Transverse colon (tissue), 4 donors: Measurements from ENCODE around the gene RECQL. TPM values are rescaled to one million over a fixed set of nuclear protein-coding genes. Genes with fewer than 3 reads are reported as not detected.

Experiments
- DNase-seq: peaks from one replicate; pipeline ENCODE4 v3.0.0-alpha.2; 2019
- H3K27ac ChIP-seq, 4 donors: fragments of 200-600 bp; sonication (generic); 2 replicates each; pipeline ENCODE4 v1.5.1; 2016 to 2018; ENCODE audit warnings: inconsistent platforms in 4 of 4
- H3K27me3 ChIP-seq: fragments of 200-600 bp; sonication (generic); 2 replicates; pipeline ENCODE4 v1.5.1; 2017; ENCODE audit warnings: inconsistent platforms
- H3K36me3 ChIP-seq, 4 donors: fragments of 200-600 bp; sonication (generic); 2 replicates each; pipeline ENCODE4 v1.5.1; 2017 to 2019; ENCODE audit warnings: inconsistent platforms in 4 of 4
- H3K4me1 ChIP-seq, 4 donors: fragments of 200-600 bp; sonication (generic); 2 replicates each; pipeline ENCODE4 v1.5.1; 2017 to 2020; ENCODE audit warnings: inconsistent platforms in 4 of 4
- H3K4me3 ChIP-seq, 4 donors: fragments of 200-600 bp; sonication (generic); 1 replicate in 1 of 4; 2 replicates in 3 of 4; pipeline versions ENCODE4 v1.5.1 to v1.6.1; 2017 to 2019; ENCODE audit warnings: inconsistent platforms in 4 of 4
- H3K9me3 ChIP-seq, 2 donors: fragments of 200-600 bp; sonication (generic); 2 replicates each; pipeline ENCODE4 v1.5.1; 2017 to 2019; ENCODE audit warnings: inconsistent platforms in 2 of 2
- EP300 ChIP-seq: sonication (generic); formaldehyde crosslinking; IDR thresholded peaks from one replicate; pipeline ENCODE4 v1.6.1; 2017; ENCODE audit warnings: antibody characterized with exemption, low read depth
- POLR2A ChIP-seq: fragments of 450-650 bp; IDR thresholded peaks from one replicate; pipeline ENCODE4 v1.6.1; 2016; ENCODE audit warnings: antibody characterized with exemption, mild to moderate bottlenecking, moderate library complexity
- POLR2AphosphoS5 ChIP-seq, 3 donors: sonication (generic); formaldehyde crosslinking; IDR thresholded peaks; one replicate each; pipeline ENCODE4 v1.6.1; 2016; ENCODE audit warnings: antibody characterized with exemption in 3 of 3
- WGBS, 2 donors: methylation state at CpG; one replicate each; pipeline ENCODE4 v1.1.5; 2018; ENCODE audit warnings: low coverage in 1 of 2; 5-methylcytosine and 5-hydroxymethylcytosine counted together
- in situ Hi-C, 4 donors: fragments of 200-750 bp; cut with MboI; loops; one replicate each; pipeline versions ENCODE4 v1.15.0 to v1.15.1; 2017; ENCODE audit warnings: low sequenced_read_pairs in 3 of 4, low pct_ligation_motif_present in 1 of 4, low pct_unique_long_range_greater_than_20kb in 1 of 4
- intact Hi-C: fragments of 100-400 bp; cut with DNase I; formaldehyde crosslinking; loops from one replicate; pipeline ENCODE4 v1.15.1; 2023; ENCODE audit warnings: low total_unique reads
- total RNA-seq, 4 donors: library from RNA; depleted of rRNA; stranded (reverse); fragments of >200 nt; gene quantifications; one replicate each; pipeline ENCODE4 v1.1.0, GENCODE V29; 2016
- TF ChIP-seq, protein P1 (sequence below), 5 experiments: fragments of 200-600 bp in 3 of 5; fragments of 450-650 bp in 2 of 5; sonication (generic) in 3 of 5; IDR thresholded peaks; 1 replicate in 2 of 5; 2 replicates in 3 of 5; pipeline ENCODE4 v1.5.1; 2016 to 2017; ENCODE audit warnings: antibody characterized with exemption in 5 of 5, inconsistent platforms in 3 of 5, mild to moderate bottlenecking in 2 of 5, moderate library complexity in 1 of 5

RECQL gene
- total RNA-seq, 4 donors from 2014 or later = 2.2 to 32.0 (median 13.5) TPM

DNA sequence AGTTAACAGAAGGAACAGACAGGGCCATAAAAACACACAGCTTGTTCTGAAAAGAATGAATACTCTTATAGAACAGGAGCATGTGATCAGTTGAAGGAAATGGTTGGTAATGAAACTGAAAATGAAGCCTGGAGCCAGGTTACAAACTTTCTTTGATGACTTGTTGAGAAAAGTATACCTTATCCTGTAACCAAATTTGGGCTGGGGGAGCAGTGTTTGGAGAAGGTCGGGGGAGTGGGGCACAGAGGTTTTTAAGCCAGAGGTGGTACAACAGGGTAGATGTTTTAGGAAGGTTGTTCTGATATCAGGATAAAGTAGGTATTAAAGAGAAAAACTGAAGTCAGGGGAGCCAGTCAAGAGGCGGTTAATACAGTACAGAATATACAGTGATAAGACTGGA, 8.3 kb upstream of the RECQL start:
- Histone ChIP-seq H3K9me3 (no peaks in the 10 kb centered on the region), H3K27me3 (no peaks in the 10 kb centered on the region), H3K27ac (no peak overlapping the region), H3K36me3 (peaks cover 0 to 27% (median 13%) of the 10 kb centered on the region in 4 donors), H3K4me3 (no peak overlapping the region), H3K4me1 (no peaks in the 10 kb centered on the region)
- in situ Hi-C loops = loop anchor here in 1 of 4 donors (10.0 kb wide), 1 partner anchor 535 kb away; the partner anchor contains the start of gene CMAS
- intact Hi-C loops = loop anchor here (10.0 kb wide), 1 partner anchor 175 kb away; no protein-coding TSS in a partner anchor
- TF ChIP-seq POLR2A = no peak
- no peak for DNase-seq
- 30 to 40% methylated on average over 2 of the region's 2 CpGs for WGBS, 2 donors

DNA sequence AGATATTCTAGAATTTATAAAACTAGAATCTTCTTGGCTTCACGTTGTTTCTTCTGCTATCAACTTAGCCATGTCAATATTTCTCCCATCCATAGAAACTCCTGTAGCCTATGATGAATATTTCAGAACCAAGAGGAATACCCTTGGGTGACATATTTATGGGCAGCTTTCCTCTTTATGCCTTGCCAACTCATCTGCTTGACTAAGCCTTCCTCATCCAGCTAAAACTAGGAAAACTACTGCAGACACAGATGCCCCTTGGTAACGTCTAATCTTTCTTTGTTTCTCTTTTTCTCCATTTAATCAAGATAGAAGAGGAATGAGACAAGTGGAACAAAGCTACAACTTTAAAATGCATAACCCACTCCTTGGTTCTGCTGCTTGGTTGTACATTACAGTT, 6.4 kb upstream of the RECQL start:
- WGBS, 2 donors = 81 to 82% methylated on average over 2 of the region's 2 CpGs
- in situ Hi-C loops = loop anchor here in 1 of 4 donors (10.0 kb wide), 1 partner anchor 537 kb away; the partner anchor contains the start of gene CMAS
- H3K4me1 ChIP-seq = peaks cover 0 to 12% (median 8%) of the 10 kb centered on the region in 4 donors
- no peak for TF ChIP-seq POLR2A
- no peak for TF ChIP-seq POLR2AphosphoS5 (IDR thresholded peaks at IDR 0.05)
- TF ChIP-seq, protein P1, sequence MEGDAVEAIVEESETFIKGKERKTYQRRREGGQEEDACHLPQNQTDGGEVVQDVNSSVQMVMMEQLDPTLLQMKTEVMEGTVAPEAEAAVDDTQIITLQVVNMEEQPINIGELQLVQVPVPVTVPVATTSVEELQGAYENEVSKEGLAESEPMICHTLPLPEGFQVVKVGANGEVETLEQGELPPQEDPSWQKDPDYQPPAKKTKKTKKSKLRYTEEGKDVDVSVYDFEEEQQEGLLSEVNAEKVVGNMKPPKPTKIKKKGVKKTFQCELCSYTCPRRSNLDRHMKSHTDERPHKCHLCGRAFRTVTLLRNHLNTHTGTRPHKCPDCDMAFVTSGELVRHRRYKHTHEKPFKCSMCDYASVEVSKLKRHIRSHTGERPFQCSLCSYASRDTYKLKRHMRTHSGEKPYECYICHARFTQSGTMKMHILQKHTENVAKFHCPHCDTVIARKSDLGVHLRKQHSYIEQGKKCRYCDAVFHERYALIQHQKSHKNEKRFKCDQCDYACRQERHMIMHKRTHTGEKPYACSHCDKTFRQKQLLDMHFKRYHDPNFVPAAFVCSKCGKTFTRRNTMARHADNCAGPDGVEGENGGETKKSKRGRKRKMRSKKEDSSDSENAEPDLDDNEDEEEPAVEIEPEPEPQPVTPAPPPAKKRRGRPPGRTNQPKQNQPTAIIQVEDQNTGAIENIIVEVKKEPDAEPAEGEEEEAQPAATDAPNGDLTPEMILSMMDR (IDR thresholded peaks at IDR 0.05) = no peak
- TF ChIP-seq EP300 = no peak
- no peak overlapping the region for H3K27ac ChIP-seq
- DNase-seq = no peak
- peaks cover 0 to 18% (median 8%) of the 10 kb centered on the region in 4 donors for H3K36me3 ChIP-seq
- intact Hi-C loops = loop anchor here (10.0 kb wide), 1 partner anchor 177 kb away; no protein-coding TSS in a partner anchor
- H3K4me3 ChIP-seq = no peak overlapping the region
- no peaks in the 10 kb centered on the region for H3K27me3 ChIP-seq
- no peaks in the 10 kb centered on the region for H3K9me3 ChIP-seq

DNA sequence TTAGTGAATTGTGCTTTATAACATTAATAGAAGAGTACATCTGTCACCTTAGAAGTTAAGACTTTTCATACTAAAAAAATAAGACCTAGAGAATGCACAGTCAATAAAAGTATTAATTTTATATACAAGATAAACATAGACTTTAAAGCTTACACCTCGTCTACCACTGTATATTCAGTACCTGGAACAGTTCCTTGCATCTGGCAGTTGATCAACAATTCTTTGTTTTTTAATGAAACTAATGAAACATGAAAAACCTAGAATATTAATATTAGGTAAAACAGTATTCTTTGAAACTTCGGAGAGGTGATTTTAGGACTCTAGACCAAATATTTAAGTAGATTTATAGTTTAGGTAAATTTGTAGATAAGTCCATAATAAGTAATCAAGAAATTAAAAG, 4.5 kb upstream of the RECQL start:
- intact Hi-C loops (loop anchor here (10.0 kb wide), 1 partner anchor 179 kb away; no protein-coding TSS in a partner anchor), in situ Hi-C loops (loop anchor here in 1 of 4 donors (10.0 kb wide), 1 partner anchor 539 kb away; the partner anchor contains the start of gene CMAS)
- DNase-seq = no peak
- Histone ChIP-seq H3K36me3 (peaks cover 0 to 9% (median 4%) of the 10 kb centered on the region in 4 donors), H3K9me3 (no peaks in the 10 kb centered on the region), H3K4me3 (no peak overlapping the region), H3K4me1 (peaks cover 0 to 19% (median 15%) of the 10 kb centered on the region in 4 donors), H3K27me3 (no peaks in the 10 kb centered on the region), H3K27ac (no peak overlapping the region)
- no peak for TF ChIP-seq POLR2A
- TF ChIP-seq, protein P1 (IDR thresholded peaks at IDR 0.05) = no peak
- TF ChIP-seq EP300 = no peak
- TF ChIP-seq POLR2AphosphoS5 (IDR thresholded peaks at IDR 0.05) = no peak
- 44 to 57% methylated on average over 2 of the region's 2 CpGs for WGBS, 2 donors

DNA sequence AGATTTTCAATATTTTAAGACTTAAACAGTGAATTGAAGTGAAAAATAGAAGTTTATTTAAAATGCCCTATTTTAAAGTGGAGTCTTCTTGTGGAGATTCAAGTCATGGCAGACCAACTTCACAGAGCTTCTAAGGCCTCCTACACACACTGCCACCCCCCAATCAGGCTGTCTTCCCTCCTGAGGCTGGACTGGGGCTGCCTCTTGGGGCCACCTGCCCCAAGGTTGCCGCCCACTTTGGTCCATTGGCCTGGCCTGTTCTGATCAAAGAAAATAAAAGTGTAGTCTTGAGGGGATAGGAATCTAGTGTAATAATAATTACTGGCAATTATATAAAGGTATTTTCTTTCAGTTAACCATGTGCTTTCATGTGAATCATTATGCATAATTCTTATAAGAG, 1.4 kb upstream of the RECQL start:
- TF ChIP-seq EP300 = no peak
- TF ChIP-seq, protein P1 (IDR thresholded peaks at IDR 0.05) = no peak
- no peak for TF ChIP-seq POLR2AphosphoS5 (IDR thresholded peaks at IDR 0.05)
- TF ChIP-seq POLR2A = no peak
- in situ Hi-C loops (loop anchor here in 1 of 4 donors (10.0 kb wide), 1 partner anchor 542 kb away; the partner anchor contains the start of gene CMAS), intact Hi-C loops (loop anchor here (10.0 kb wide), 1 partner anchor 182 kb away; no protein-coding TSS in a partner anchor)
- Histone ChIP-seq H3K27ac (no peak overlapping the region), H3K9me3 (no peaks in the 10 kb centered on the region), H3K36me3 (peaks cover 0 to 5% (median 2%) of the 10 kb centered on the region in 4 donors), H3K4me3 (peak overlapping the region in 2 of 4 donors; percentile 86 to 98), H3K27me3 (no peaks in the 10 kb centered on the region), H3K4me1 (peaks cover 14 to 34% (median 25%) of the 10 kb centered on the region in 4 donors)
- 76 to 100% methylated on average over 1 of the region's 1 CpG for WGBS, 2 donors
- no peak for DNase-seq
